CD14-positive monocyte (primary cell): Measurements from ENCODE around the gene PKP2. TPM values are rescaled to one million over a fixed set of nuclear protein-coding genes. Genes with fewer than 3 reads are reported as not detected.

ENCODE experiments used
- DNase-seq, 3 donors: peaks; one replicate each; pipeline ENCODE4 v3.0.0-alpha.2; 2011 to 2022
- H2AFZ ChIP-seq: 2 replicates; pipeline ENCODE4 v1.6.0; 2012; ENCODE audit warnings: mild to moderate bottlenecking, low read depth, low read length, inconsistent platforms; ENCODE audit not compliant: insufficient read depth, poor library complexity, severe bottlenecking
- H3K27ac ChIP-seq, 2 donors: 1 replicate in 1 of 2; 2 replicates in 1 of 2; pipeline ENCODE4 v1.5.1; 2012 to 2013; ENCODE audit warnings: low read length in 2 of 2, control low read depth in 1 of 2, inconsistent platforms in 1 of 2, low read depth in 1 of 2, mild to moderate bottlenecking in 1 of 2
- H3K27me3 ChIP-seq, 2 donors: one replicate each; pipeline versions ENCODE4 v1.6.0 to v1.6.1; 2011 to 2013; ENCODE audit warnings: low read length in 2 of 2; ENCODE audit not compliant: control insufficient read depth in 2 of 2, insufficient read depth in 2 of 2
- H3K36me3 ChIP-seq, 2 donors: replicated peaks in 1 of 2; 1 replicate in 1 of 2; 2 replicates in 1 of 2; pipeline versions ENCODE4 v1.5.1 to v1.6.1; 2012 to 2013; ENCODE audit warnings: low read length in 2 of 2, control low read depth in 1 of 2, inconsistent platforms in 1 of 2, mild to moderate bottlenecking in 1 of 2; ENCODE audit not compliant: insufficient read depth in 2 of 2, control insufficient read depth in 1 of 2
- H3K4me1 ChIP-seq, 2 donors: 1 replicate in 1 of 2; 2 replicates in 1 of 2; pipeline versions ENCODE4 v1.5.1 to v1.6.1; 2012 to 2013; ENCODE audit warnings: low read length in 2 of 2, control low read depth in 1 of 2, inconsistent platforms in 1 of 2, mild to moderate bottlenecking in 1 of 2, moderate library complexity in 1 of 2; ENCODE audit not compliant: insufficient read depth in 2 of 2, control insufficient read depth in 1 of 2
- H3K4me2 ChIP-seq: replicated peaks from 2 replicates; pipeline ENCODE3; 2012; ENCODE audit warnings: low read length, moderate library complexity, mild to moderate bottlenecking; ENCODE audit not compliant: poor library complexity, severe bottlenecking; ENCODE audit errors: extremely low read depth
- H3K4me3 ChIP-seq, 3 experiments: fragments of 200-600 bp in 1 of 3; sonication (generic) in 1 of 3; replicated peaks in 1 of 3; 1 replicate in 2 of 3; 2 replicates in 1 of 3; pipeline ENCODE4 v1.5.1; 2011 to 2013; ENCODE audit warnings: low read length in 3 of 3, mild to moderate bottlenecking in 3 of 3, control low read depth in 2 of 3, low read depth in 2 of 3, inconsistent platforms in 1 of 3, moderate library complexity in 1 of 3
- H3K79me2 ChIP-seq: 2 replicates; pipeline ENCODE4 v1.6.0; 2012; ENCODE audit warnings: mild to moderate bottlenecking, control low read depth, inconsistent platforms, low read length, moderate library complexity; ENCODE audit not compliant: insufficient read depth
- H3K9ac ChIP-seq: 2 replicates; pipeline ENCODE4 v1.6.0; 2017; ENCODE audit warnings: low read length, mild to moderate bottlenecking; ENCODE audit not compliant: insufficient read depth, poor library complexity, severe bottlenecking
- H3K9me3 ChIP-seq, 2 donors: replicated peaks in 1 of 2; 1 replicate in 1 of 2; 2 replicates in 1 of 2; pipeline versions ENCODE4 v1.5.1 to v1.6.1; 2012 to 2013; ENCODE audit warnings: low read length in 2 of 2, control low read depth in 1 of 2; ENCODE audit not compliant: control insufficient read depth in 1 of 2, insufficient read depth in 1 of 2
- H4K20me1 ChIP-seq: 2 replicates; pipeline ENCODE4 v1.6.0; 2012; ENCODE audit warnings: mild to moderate bottlenecking, low read length, control low read depth, moderate library complexity; ENCODE audit not compliant: insufficient read depth
- H3K27ac Mint-ChIP-seq, 7 donors: one replicate each; pipeline ENCODE4 v1.8.0; 2020; ENCODE audit warnings: mild to moderate bottlenecking in 7 of 7, mixed read lengths in 7 of 7, moderate library complexity in 6 of 7, inconsistent platforms in 2 of 7
- H3K27me3 Mint-ChIP-seq, 3 donors: one replicate each; pipeline ENCODE4 v1.8.0; 2021 to 2022; ENCODE audit warnings: low read depth in 3 of 3, mild to moderate bottlenecking in 3 of 3, mixed read lengths in 3 of 3, moderate library complexity in 3 of 3, inconsistent platforms in 1 of 3
- H3K36me3 Mint-ChIP-seq, 2 donors: one replicate each; pipeline ENCODE4 v1.8.0; 2020; ENCODE audit warnings: mixed read lengths in 2 of 2, inconsistent platforms in 1 of 2, mild to moderate bottlenecking in 1 of 2
- H3K4me1 Mint-ChIP-seq: one replicate; pipeline ENCODE4 v1.8.0; 2020; ENCODE audit warnings: mild to moderate bottlenecking, mixed read lengths
- H3K4me3 Mint-ChIP-seq, 2 donors: one replicate each; pipeline ENCODE4 v1.8.0; 2020; ENCODE audit warnings: mild to moderate bottlenecking in 2 of 2, mixed read lengths in 2 of 2, moderate library complexity in 1 of 2
- H3K9me3 Mint-ChIP-seq, 7 donors: one replicate each; pipeline ENCODE4 v1.8.0; 2020 to 2022; ENCODE audit warnings: mixed read lengths in 7 of 7, mild to moderate bottlenecking in 6 of 7, moderate library complexity in 6 of 7, inconsistent platforms in 2 of 7
- WGBS: methylation state at CpG from one replicate; pipeline ENCODE4 v1.1.5; 2013; ENCODE audit warnings: missing lambda C conversion rate; ENCODE audit not compliant: insufficient coverage; 5-methylcytosine and 5-hydroxymethylcytosine counted together
- intact Hi-C, 2 donors: fragments of 100-400 bp; cut with micrococcal nuclease; formaldehyde crosslinking; loops; one replicate each; pipeline versions ENCODE4 v1.15.0 to v1.15.1; 2023
- polyA plus RNA-seq, 3 donors: library from polyadenylated mRNA; depleted of rRNA in 1 of 3; unstranded in 2 of 3; stranded (reverse) in 1 of 3; fragments of 300-500 nt in 2 of 3; fragments of >200 nt in 1 of 3; fragmentation: Illumina TruSeq in 2 of 3; gene quantifications; 1 replicate in 2 of 3; 2 replicates in 1 of 3; pipeline ENCODE4 v1.2.3, GENCODE V29; 2012 to 2021
- TF ChIP-seq, protein P1 (sequence below): fragments of 200-600 bp; IDR thresholded peaks from one replicate; pipeline ENCODE4 v1.8.0; 2022; ENCODE audit warnings: antibody characterized with exemption, mild to moderate bottlenecking

Gene PKP2
- polyA plus RNA-seq, 3 donors, result 0.95 to 3.1 (median 2.9) TPM

DNA sequence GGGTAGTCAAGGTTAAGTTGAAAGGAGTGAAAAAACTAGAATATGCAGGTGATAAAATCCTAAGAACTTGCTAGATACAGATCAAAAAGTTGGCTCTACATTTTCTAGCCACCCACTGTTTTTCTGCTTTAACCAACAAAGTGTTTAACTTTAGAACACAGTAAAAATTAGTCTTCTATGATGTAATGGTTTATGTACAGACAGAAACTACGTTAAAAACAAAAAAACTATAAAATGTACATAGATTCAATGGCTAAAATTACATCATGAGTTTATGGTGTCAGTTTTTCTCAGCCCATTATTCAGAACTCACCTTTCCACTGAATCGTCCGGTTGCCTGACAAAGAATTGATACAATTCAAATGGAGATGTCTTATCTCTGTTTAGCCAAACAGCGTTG lies 143.0 kb downstream of the PKP2 start:
- no peak overlapping the region for H3K4me3 ChIP-seq
- peaks cover 29% of the 10 kb centered on the region for H3K79me2 ChIP-seq
- H2AFZ ChIP-seq, result no peak overlapping the region
- Mint-ChIP-seq H3K36me3 (peaks cover 43 to 53% of the 10 kb centered on the region in 2 donors), H3K27me3 (no peaks in the 10 kb centered on the region), H3K27ac (no peak overlapping the region), H3K4me3 (no peak overlapping the region), H3K4me1 (peaks cover 13% of the 10 kb centered on the region), H3K9me3 (no peaks in the 10 kb centered on the region)
- no peak overlapping the region for H3K4me2 ChIP-seq
- no peaks in the 10 kb centered on the region for H3K27me3 ChIP-seq
- TF ChIP-seq, protein P1, sequence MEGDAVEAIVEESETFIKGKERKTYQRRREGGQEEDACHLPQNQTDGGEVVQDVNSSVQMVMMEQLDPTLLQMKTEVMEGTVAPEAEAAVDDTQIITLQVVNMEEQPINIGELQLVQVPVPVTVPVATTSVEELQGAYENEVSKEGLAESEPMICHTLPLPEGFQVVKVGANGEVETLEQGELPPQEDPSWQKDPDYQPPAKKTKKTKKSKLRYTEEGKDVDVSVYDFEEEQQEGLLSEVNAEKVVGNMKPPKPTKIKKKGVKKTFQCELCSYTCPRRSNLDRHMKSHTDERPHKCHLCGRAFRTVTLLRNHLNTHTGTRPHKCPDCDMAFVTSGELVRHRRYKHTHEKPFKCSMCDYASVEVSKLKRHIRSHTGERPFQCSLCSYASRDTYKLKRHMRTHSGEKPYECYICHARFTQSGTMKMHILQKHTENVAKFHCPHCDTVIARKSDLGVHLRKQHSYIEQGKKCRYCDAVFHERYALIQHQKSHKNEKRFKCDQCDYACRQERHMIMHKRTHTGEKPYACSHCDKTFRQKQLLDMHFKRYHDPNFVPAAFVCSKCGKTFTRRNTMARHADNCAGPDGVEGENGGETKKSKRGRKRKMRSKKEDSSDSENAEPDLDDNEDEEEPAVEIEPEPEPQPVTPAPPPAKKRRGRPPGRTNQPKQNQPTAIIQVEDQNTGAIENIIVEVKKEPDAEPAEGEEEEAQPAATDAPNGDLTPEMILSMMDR, result no peak
- no peaks in the 10 kb centered on the region for H3K9me3 ChIP-seq
- H3K27ac ChIP-seq, result no peak overlapping the region
- peaks cover 12 to 22% of the 10 kb centered on the region in 2 donors for H3K4me1 ChIP-seq
- no peak overlapping the region for H3K9ac ChIP-seq
- no peak for DNase-seq
- no peaks in the 10 kb centered on the region for H4K20me1 ChIP-seq
- H3K36me3 ChIP-seq, result peaks cover 37 to 55% of the 10 kb centered on the region in 2 donors
- no CpG with 5 or more reads among the region's 4 CpGs for WGBS
- intact Hi-C loops, result loop anchor here in 1 of 2 donors (2.0 to 10.0 kb wide), 2 partner anchors 389 to 1269 kb away; partner anchors contain the start of gene ALG10

DNA sequence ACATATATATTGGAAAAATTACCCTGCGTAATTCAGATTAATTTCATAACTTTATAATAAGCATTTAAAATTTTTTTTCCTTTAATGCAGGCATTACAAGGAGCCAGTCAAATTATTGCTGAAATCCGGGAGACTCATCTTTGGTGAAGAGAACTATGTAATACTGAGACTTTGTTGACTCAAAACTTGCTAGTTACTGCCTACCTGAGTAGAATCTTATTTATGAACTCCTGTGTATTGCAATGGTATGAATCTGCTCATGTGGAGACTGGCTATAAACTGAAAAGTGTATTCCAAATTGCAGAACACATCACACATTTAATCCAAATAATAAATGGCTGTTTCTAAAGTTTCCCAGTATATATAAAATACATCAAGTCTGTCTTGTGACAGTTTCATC lies 153.3 kb downstream of the PKP2 start:
- Histone ChIP-seq H3K4me3 (no peak overlapping the region), H3K79me2 (peaks cover 11% of the 10 kb centered on the region), H2AFZ (no peak overlapping the region), H3K9me3 (no peaks in the 10 kb centered on the region), H3K27me3 (no peaks in the 10 kb centered on the region), H3K36me3 (peaks cover 94 to 100% of the 10 kb centered on the region in 2 donors), H3K27ac (no peak overlapping the region), H3K4me2 (no peak overlapping the region), H3K9ac (no peak overlapping the region), H3K4me1 (no peaks in the 10 kb centered on the region), H4K20me1 (peaks cover 7% of the 10 kb centered on the region)
- no peaks in the 10 kb centered on the region for H3K9me3 Mint-ChIP-seq
- no peaks in the 10 kb centered on the region for H3K27me3 Mint-ChIP-seq
- H3K27ac Mint-ChIP-seq, result no peak overlapping the region
- DNase-seq, result no peak
- no CpG with 5 or more reads among the region's 2 CpGs for WGBS
- no peak overlapping the region for H3K4me3 Mint-ChIP-seq
- TF ChIP-seq, protein P1, result no peak
- peaks cover 73 to 97% of the 10 kb centered on the region in 2 donors for H3K36me3 Mint-ChIP-seq
- intact Hi-C loops, result no loop called here
- no peaks in the 10 kb centered on the region for H3K4me1 Mint-ChIP-seq
